H9 (cell line): ENCODE results near the gene OR52A5. TPM values are rescaled to one million over a fixed set of nuclear protein-coding genes. Genes with fewer than 3 reads are reported as not detected.

Source experiments
- DNase-seq: peaks from one replicate; pipeline ENCODE4 v3.0.0-alpha.2; 2017
- H2AFZ ChIP-seq: one replicate; pipeline ENCODE4 v1.6.1; 2013; ENCODE audit warnings: mild to moderate bottlenecking, low read length, control low read depth, moderate library complexity
- H2AK5ac ChIP-seq: 2 replicates; pipeline ENCODE4 v1.6.1; 2013; ENCODE audit warnings: low read length, control low read depth, mixed read lengths; ENCODE audit not compliant: insufficient read length
- H2BK120ac ChIP-seq: one replicate; pipeline ENCODE4 v1.6.1; 2013; ENCODE audit warnings: low read depth, mild to moderate bottlenecking, low read length, control low read depth, inconsistent platforms; ENCODE audit not compliant: poor library complexity, severe bottlenecking
- H2BK12ac ChIP-seq: 2 replicates; pipeline ENCODE4 v1.6.1; 2013; ENCODE audit warnings: low read length, control low read depth, mixed read lengths, low read depth; ENCODE audit not compliant: insufficient read length
- H2BK15ac ChIP-seq: 2 replicates; pipeline ENCODE4 v1.6.1; 2013; ENCODE audit warnings: low read depth, low read length, control low read depth
- H2BK20ac ChIP-seq: one replicate; pipeline ENCODE4 v1.6.1; 2013; ENCODE audit warnings: low read depth, mild to moderate bottlenecking, low read length, control low read depth, inconsistent platforms; ENCODE audit not compliant: poor library complexity, severe bottlenecking
- H2BK5ac ChIP-seq: 2 replicates; pipeline ENCODE4 v1.6.1; 2013; ENCODE audit warnings: low read length, control low read depth, mixed read lengths; ENCODE audit not compliant: insufficient read length
- H3K14ac ChIP-seq: 2 replicates; pipeline ENCODE4 v1.6.1; 2013; ENCODE audit warnings: low read length, control low read depth; ENCODE audit not compliant: insufficient read depth
- H3K18ac ChIP-seq: 2 replicates; pipeline ENCODE4 v1.6.1; 2013; ENCODE audit warnings: low read depth, mild to moderate bottlenecking, mixed read lengths, low read length, control low read depth; ENCODE audit not compliant: insufficient read length
- H3K23ac ChIP-seq: 2 replicates; pipeline ENCODE4 v1.6.1; 2013; ENCODE audit warnings: low read length, control low read depth, mixed read lengths, low read depth; ENCODE audit not compliant: insufficient read length
- H3K23me2 ChIP-seq: 2 replicates; pipeline ENCODE4 v1.6.1; 2013; ENCODE audit warnings: low read depth, mild to moderate bottlenecking, mixed read lengths, low read length, control low read depth; ENCODE audit not compliant: insufficient read length, poor library complexity, severe bottlenecking
- H3K27ac ChIP-seq: 2 replicates; pipeline ENCODE4 v1.5.1; 2013; ENCODE audit warnings: low read length, control low read depth, mixed read lengths, low read depth; ENCODE audit not compliant: insufficient read length
- H3K27me3 ChIP-seq: 2 replicates; pipeline ENCODE4 v1.6.1; 2013; ENCODE audit warnings: low read length, control low read depth, inconsistent platforms; ENCODE audit not compliant: insufficient read depth
- H3K4ac ChIP-seq: 2 replicates; pipeline ENCODE4 v1.6.1; 2013; ENCODE audit warnings: low read depth, mild to moderate bottlenecking, control low read depth, inconsistent platforms, low read length, moderate library complexity
- H3K4me1 ChIP-seq: 2 replicates; pipeline ENCODE4 v1.6.1; 2013; ENCODE audit warnings: low read length, control low read depth, inconsistent platforms; ENCODE audit not compliant: insufficient read depth
- H3K4me2 ChIP-seq: 2 replicates; pipeline ENCODE4 v1.6.1; 2013; ENCODE audit warnings: low read length, control low read depth, mixed read lengths; ENCODE audit not compliant: insufficient read length, insufficient read depth
- H3K56ac ChIP-seq: 2 replicates; pipeline ENCODE4 v1.6.1; 2013; ENCODE audit warnings: low read depth, mild to moderate bottlenecking, mixed read lengths, low read length, control low read depth; ENCODE audit not compliant: insufficient read length
- H3K79me1 ChIP-seq: 2 replicates; pipeline ENCODE4 v1.6.1; 2013; ENCODE audit warnings: low read depth, mild to moderate bottlenecking, moderate library complexity, low read length, control low read depth, inconsistent platforms; ENCODE audit not compliant: insufficient read depth, poor library complexity, severe bottlenecking
- H3K79me2 ChIP-seq: 2 replicates; pipeline ENCODE4 v1.6.1; 2013; ENCODE audit warnings: low read length, control low read depth, inconsistent platforms; ENCODE audit not compliant: insufficient read depth
- H3K9ac ChIP-seq: 2 replicates; pipeline ENCODE4 v1.6.1; 2013; ENCODE audit warnings: low read length, control low read depth, mixed read lengths; ENCODE audit not compliant: insufficient read length; ENCODE audit errors: extremely low read depth
- H3K9me3 ChIP-seq: one replicate; pipeline ENCODE4 v1.6.1; 2013; ENCODE audit warnings: low read depth, low read length, inconsistent platforms; ENCODE audit not compliant: control insufficient read depth
- H3T11ph ChIP-seq: one replicate; pipeline ENCODE4 v1.6.1; 2013; ENCODE audit warnings: mild to moderate bottlenecking, low read length, control low read depth, inconsistent platforms
- H4K20me1 ChIP-seq: one replicate; pipeline ENCODE4 v1.6.1; 2013; ENCODE audit not compliant: control insufficient read depth, insufficient read length, insufficient read depth
- H4K5ac ChIP-seq: 2 replicates; pipeline ENCODE4 v1.6.1; 2013; ENCODE audit warnings: low read depth, mild to moderate bottlenecking, mixed read lengths, low read length, control low read depth; ENCODE audit not compliant: insufficient read length
- H4K8ac ChIP-seq: replicated peaks from 2 replicates; pipeline ENCODE4 v1.6.1; 2013; ENCODE audit warnings: low read length, control low read depth, mixed read lengths, low read depth; ENCODE audit not compliant: insufficient read length
- H4K91ac ChIP-seq: 2 replicates; pipeline ENCODE4 v1.6.1; 2013; ENCODE audit warnings: low read depth, mild to moderate bottlenecking, moderate library complexity, mixed read lengths, low read length, control low read depth; ENCODE audit not compliant: insufficient read length
- H3K27ac Mint-ChIP-seq, 3 experiments: 2 replicates in 2 of 3; 3 replicates in 1 of 3; pipeline ENCODE4 v1.8.0; 2020 to 2021; ENCODE audit warnings: mixed read lengths in 3 of 3, mild to moderate bottlenecking in 1 of 3, moderate library complexity in 1 of 3
- H3K27me3 Mint-ChIP-seq: 2 replicates; pipeline ENCODE4 v1.8.0; 2021; ENCODE audit warnings: low read depth, mild to moderate bottlenecking, moderate library complexity, mixed read lengths
- H3K36me3 Mint-ChIP-seq, 3 experiments: 2 replicates in 2 of 3; 3 replicates in 1 of 3; pipeline ENCODE4 v1.8.0; 2020 to 2021; ENCODE audit warnings: low read depth in 3 of 3, mixed read lengths in 3 of 3; ENCODE audit not compliant: insufficient read depth in 1 of 3
- H3K4me1 Mint-ChIP-seq, 2 experiments: 2 replicates each; pipeline ENCODE4 v1.8.0; 2020; ENCODE audit warnings: mixed read lengths in 2 of 2
- H3K4me3 Mint-ChIP-seq, 2 experiments: 2 replicates in 1 of 2; 3 replicates in 1 of 2; pipeline ENCODE4 v1.8.0; 2020 to 2021; ENCODE audit warnings: mild to moderate bottlenecking in 2 of 2, mixed read lengths in 2 of 2, moderate library complexity in 1 of 2
- H3K9me3 Mint-ChIP-seq, 2 experiments: 2 replicates in 1 of 2; 3 replicates in 1 of 2; pipeline ENCODE4 v1.8.0; 2020; ENCODE audit warnings: mild to moderate bottlenecking in 2 of 2, mixed read lengths in 2 of 2, moderate library complexity in 1 of 2
- WGBS: extraction: QIAGEN DNeasy Blood & Tissue Kit; methylation state at CpG from one replicate; pipeline ENCODE4 v1.1.7; 2013; ENCODE audit warnings: missing lambda C conversion rate, low lambda C conversion rate, mixed read lengths; ENCODE audit not compliant: insufficient read length; ENCODE audit errors: extremely low coverage; 5-methylcytosine and 5-hydroxymethylcytosine counted together
- total RNA-seq: library from RNA; stranded (reverse); gene quantifications from 2 replicates; pipeline ENCODE4 v1.2.1, GENCODE V29; 2021
- TF ChIP-seq, protein P1 (sequence below): fragments of 200-600 bp; sonication (generic); conservative IDR thresholded peaks from 3 replicates; pipeline ENCODE4 v1.8.0; 2021; ENCODE audit warnings: antibody characterized with exemption, mild to moderate bottlenecking

Gene OR52A5
- total RNA-seq, 1 experiment from 2014 or later, result not detected

DNA sequence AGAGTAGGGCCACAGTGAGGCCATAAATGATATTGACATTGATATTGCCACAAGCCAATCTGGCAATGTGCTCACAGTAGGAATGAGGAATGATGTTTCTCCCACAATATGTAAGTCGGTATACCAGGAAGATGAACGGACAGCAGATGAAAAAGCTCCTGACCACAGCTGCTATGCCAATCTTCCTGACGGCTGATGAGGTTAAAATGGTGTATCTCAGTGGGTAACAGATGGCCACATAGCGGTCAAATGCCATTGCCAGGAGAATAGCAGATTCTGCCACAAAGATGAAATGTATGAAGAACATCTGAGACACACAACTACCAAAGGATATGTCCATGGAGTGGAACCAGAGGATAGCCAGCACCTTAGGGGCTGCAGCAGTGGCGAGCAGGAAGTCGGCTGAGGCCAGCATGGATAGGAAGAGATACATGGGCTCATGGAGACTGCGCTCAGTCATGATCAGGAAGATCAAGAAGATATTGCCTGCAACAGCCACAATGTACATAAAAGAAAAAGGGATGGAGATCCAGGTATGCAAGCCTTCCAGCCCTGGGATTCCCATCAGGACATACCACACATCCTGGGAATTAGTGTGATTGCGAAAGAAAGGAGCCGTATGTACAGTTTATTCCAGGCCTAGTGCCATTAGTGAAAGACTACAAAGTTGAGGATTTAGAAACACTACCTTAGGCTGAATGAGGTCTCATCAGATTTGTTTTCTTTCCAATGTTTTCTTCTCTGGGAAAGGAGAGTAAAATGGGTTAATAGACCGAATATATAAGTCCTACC is 40.1 kb upstream of the OR52A5 start:
- no peak overlapping the region for H2BK12ac ChIP-seq
- H2BK20ac ChIP-seq, result no peak overlapping the region
- no peaks in the 10 kb centered on the region for H3K79me2 ChIP-seq
- no peak overlapping the region for H3K9ac ChIP-seq
- no peak overlapping the region for H3K14ac ChIP-seq
- no peak overlapping the region for H4K8ac ChIP-seq
- no peak overlapping the region for H3K27ac Mint-ChIP-seq
- TF ChIP-seq, protein P1, sequence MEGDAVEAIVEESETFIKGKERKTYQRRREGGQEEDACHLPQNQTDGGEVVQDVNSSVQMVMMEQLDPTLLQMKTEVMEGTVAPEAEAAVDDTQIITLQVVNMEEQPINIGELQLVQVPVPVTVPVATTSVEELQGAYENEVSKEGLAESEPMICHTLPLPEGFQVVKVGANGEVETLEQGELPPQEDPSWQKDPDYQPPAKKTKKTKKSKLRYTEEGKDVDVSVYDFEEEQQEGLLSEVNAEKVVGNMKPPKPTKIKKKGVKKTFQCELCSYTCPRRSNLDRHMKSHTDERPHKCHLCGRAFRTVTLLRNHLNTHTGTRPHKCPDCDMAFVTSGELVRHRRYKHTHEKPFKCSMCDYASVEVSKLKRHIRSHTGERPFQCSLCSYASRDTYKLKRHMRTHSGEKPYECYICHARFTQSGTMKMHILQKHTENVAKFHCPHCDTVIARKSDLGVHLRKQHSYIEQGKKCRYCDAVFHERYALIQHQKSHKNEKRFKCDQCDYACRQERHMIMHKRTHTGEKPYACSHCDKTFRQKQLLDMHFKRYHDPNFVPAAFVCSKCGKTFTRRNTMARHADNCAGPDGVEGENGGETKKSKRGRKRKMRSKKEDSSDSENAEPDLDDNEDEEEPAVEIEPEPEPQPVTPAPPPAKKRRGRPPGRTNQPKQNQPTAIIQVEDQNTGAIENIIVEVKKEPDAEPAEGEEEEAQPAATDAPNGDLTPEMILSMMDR, result no peak
- no peak overlapping the region for H3K4ac ChIP-seq
- H3K27ac ChIP-seq, result no peak overlapping the region
- no peaks in the 10 kb centered on the region for H3K79me1 ChIP-seq
- no peaks in the 10 kb centered on the region for H3K23me2 ChIP-seq
- H3K36me3 Mint-ChIP-seq, result no peaks in the 10 kb centered on the region; a peak in 1 of 7 replicates
- no peak overlapping the region for H4K5ac ChIP-seq
- no peak overlapping the region for H4K91ac ChIP-seq
- no peak overlapping the region for H3K23ac ChIP-seq
- no peaks in the 10 kb centered on the region for H4K20me1 ChIP-seq
- no peak overlapping the region for H2BK120ac ChIP-seq
- DNase-seq, result no peak
- H3K56ac ChIP-seq, result no peak overlapping the region
- no peaks in the 10 kb centered on the region for H3K9me3 ChIP-seq
- no peak overlapping the region for H2BK5ac ChIP-seq
- H3K27me3 ChIP-seq, result no peaks in the 10 kb centered on the region
- no peak overlapping the region for H2BK15ac ChIP-seq
- H3K9me3 Mint-ChIP-seq, result no peaks in the 10 kb centered on the region; a peak in 1 of 5 replicates
- no peaks in the 10 kb centered on the region for H3K27me3 Mint-ChIP-seq
- no peak overlapping the region for H2AK5ac ChIP-seq
- no peaks in the 10 kb centered on the region for H3K4me1 Mint-ChIP-seq
- no peak overlapping the region for H3K4me2 ChIP-seq
- H3K4me1 ChIP-seq, result no peaks in the 10 kb centered on the region
- no peak overlapping the region for H3K18ac ChIP-seq
- H3T11ph ChIP-seq, result no peak overlapping the region
- no peak overlapping the region for H2AFZ ChIP-seq
- no CpG with 5 or more reads among the region's 10 CpGs for WGBS
- no peak overlapping the region for H3K4me3 Mint-ChIP-seq
